Femur (tissue), 1 donor: ENCODE data around the gene KCNJ6.
"Not testable (repeated sequence)": the region's sequence is repeated elsewhere in the genome, so short reads cannot be mapped to it uniquely, and the experiment has no call there.

ENCODE experiments used
- DNase-seq: peaks from one replicate; pipeline ENCODE4 v3.0.0-alpha.2; 2017

The KCNJ6 gene

DNA sequence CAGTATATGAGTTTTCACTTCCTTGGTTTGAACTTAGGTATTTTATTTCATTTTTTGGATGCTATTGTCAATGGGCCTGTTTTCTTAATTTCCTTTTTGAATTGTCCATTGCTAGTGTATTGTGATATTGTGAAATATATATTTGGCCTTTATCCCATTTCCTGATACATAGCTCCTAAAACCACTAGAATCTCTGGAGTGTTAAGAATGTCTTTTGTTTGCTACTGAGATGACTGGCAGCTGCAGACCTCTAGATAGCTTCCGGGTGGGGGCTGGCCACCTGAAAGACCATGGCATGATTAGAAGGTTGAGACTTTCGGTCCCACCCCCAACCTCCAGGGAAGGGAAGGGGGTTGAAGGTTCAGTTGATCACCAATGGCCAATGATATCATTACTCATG is 245.4 kb downstream of the KCNJ6 start:
- no peak for DNase-seq

DNA sequence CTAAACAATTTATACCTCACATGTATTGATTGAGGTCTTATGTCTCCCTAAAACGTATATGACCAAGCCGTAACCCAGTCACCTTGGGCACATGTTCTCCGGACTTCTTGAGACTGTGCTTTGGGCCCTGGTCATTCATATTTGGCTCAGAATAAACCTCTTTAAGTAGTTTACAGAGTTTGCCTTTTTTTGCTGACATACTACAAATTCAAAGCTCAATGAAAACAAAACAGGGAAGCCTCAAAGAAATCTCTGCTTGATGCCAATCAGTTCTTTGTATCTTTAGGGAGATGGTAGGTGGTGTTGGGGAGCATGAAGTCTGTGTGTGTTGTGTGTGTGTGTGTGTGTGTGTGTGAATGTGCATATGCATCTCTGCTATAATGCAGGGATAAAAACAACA is 247.0 kb downstream of the KCNJ6 start:
- DNase-seq: no peak

DNA sequence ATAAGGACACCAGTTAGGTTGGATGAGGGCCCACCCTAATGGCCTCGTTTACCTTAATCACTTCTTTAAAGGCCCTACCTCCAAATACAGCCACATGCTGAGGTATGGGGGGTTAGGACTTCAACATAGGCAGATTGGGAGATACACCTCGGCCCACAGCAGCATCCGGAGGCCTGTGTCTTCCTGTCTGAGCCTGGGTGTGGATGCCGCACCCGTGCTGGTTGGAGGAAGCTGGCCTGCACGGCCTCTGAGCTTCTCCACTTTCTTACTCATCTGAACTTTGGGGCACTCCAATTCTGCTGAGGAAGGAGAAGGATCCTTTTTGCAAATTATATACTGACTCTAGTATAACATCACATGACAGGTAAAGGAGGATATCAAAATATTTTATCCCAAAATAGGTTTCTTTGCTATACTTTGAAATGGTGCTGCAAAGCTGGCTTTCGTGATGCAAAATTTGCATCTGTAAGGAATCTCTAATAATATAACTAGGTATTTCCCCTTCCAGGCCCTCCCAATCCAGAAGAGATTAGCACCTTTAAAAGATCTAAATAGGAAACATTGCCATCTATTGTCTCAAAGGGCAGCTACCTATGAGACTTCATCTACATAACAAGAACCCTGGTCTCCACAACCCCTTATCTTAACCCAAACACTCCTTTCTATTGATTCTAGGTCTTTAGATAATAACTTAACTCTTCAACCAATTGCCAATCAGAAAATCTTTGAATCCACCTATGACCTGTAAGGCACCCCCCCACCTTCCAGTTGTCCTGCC is 247.6 kb downstream of the KCNJ6 start:
- no peak for DNase-seq

DNA sequence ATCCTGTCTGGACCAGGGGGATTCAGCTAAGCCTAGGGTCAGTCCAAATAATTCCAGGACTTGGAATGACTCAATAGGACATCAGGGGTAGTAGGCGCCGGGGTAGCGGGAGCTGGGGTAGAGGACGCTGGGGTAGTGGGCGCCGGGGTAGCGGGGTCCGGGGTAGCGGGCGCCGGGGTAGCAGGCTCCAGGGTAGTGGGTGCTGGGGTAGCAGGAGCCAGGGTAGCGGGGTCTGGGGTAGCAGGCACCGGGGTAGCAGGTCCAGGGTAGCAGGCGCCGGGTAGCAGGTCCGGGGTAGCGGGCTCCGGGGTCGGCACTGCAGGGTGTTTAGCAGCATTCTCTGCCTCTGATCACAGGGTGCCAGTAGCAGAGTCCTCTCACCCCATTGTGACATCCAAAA is 248.9 kb downstream of the KCNJ6 start:
- DNase-seq: no peak

DNA sequence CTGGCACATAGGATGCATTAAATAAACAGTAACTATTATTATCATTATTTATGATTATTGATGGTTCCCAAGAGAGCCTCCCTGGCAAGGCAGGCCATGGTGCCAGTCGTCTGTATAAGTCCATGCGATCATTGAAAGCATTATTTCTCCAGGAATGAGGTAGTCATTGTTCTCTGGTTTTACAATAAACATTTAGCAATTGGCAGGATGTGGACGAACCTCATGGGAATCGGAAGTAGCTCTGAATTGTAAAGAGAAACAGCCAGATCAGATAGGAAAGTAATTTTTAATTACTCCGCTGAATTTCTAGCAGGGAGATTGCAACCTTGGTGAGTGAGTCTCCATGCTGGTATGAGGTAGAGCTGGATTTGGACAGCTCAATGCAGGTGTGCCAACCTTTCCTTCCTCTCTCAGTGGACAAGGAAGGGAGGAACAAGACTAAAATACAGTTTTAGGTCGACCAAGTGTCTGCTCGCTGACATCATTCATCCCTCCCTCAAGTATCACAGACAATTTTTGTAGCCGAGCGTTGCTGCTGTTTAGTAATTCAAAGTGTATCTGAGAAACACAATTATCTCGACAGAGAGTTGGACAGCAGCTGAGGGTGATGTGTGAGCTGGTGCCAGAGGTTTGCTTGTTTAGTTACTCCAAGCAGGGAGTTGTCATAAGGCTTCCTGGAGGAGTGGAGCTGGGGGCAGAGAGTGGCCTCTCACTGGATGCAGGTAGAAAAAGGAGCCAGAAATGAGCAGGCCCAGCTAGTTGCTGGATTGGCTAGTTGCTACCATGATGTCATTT is 250.8 kb downstream of the KCNJ6 start:
- no peak for DNase-seq

DNA sequence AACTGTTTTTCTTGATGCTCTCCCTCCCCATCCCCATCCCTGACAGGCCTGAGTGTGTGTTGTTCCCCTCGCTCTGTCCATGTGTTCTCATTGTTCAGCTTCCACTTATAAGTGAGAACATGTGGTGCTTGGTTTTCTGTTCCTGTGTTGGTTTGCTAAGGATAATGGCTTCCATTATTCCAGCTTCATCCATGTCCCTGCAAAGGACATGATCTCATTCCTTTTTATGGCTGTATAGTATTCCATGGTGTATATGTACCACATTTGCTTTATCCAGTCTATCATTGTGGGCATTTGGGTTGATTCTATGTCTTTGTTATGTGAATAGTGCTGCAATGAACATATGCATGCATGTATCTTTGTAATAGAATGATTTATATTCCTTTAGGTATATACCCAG is 254.0 kb downstream of the KCNJ6 start:
- not testable (repeated sequence) for DNase-seq

DNA sequence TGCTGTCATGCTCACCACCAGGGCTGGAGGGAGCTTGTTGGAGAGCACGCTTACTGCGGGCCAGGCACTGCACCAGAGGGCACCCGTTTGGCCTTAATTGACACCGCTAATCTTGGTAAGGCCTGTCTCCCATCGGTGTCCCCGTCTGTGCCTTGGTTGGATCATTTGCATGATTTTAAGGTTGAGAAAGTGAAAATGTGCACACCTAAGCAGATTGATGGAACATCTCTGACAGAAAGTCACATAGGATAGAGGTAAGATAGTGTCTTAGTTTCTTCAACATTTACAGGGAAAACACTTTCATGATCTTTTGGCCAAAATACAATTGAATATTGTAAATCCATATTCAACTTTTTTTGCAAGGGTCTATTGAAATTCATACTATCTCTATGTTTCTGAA is 255.5 kb downstream of the KCNJ6 start:
- DNase-seq: no peak

DNA sequence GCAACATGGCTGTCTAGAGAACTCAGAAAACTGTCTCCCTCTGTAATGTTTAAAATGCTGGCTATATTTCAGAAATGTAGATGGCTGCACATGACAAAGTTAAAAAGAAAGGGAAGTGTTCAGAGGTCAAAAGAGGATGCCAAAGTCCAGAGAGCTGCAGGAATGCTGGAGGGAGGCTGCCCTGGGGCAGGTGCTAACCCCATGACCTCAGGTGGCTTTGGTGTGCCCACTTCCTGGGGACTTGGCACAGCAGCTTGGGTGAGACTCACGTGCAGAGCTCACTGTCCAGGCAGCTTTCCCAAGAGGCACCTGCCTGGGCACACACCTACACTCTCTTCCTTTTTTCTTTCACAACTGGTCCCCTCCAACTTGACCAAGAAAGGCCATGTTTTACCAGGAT is 256.4 kb downstream of the KCNJ6 start:
- DNase-seq: no peak

DNA sequence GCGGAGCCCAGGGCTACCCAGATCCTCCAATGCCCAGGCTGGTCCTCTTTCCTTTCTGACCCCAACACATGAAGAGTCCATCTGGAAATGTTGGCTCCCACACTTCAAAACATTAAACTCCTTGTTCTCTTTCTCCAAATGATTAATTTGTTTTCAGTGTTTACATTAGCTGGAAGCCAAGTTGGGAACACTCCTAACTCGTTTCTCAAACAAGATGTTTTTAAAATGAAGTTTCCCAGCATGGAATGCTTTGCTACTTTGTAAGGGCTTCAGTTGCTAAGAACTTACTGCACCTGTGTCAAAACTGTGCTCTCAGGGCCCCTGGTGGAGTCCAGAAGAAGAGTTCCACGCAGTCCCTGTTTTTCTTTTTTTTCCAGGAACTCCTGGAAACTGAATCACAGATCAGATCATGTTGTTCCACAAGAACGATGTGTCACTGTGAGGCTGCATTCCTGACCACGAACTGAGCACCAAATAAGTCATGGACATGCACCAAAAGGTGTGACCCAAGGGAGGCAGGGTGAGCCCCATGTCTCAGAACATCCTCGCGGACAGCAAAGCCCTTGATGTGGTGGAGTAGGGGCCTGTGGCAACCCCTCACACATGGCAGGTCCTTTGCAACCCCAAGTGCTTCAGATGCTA is 257.3 kb downstream of the KCNJ6 start:
- no peak for DNase-seq

DNA sequence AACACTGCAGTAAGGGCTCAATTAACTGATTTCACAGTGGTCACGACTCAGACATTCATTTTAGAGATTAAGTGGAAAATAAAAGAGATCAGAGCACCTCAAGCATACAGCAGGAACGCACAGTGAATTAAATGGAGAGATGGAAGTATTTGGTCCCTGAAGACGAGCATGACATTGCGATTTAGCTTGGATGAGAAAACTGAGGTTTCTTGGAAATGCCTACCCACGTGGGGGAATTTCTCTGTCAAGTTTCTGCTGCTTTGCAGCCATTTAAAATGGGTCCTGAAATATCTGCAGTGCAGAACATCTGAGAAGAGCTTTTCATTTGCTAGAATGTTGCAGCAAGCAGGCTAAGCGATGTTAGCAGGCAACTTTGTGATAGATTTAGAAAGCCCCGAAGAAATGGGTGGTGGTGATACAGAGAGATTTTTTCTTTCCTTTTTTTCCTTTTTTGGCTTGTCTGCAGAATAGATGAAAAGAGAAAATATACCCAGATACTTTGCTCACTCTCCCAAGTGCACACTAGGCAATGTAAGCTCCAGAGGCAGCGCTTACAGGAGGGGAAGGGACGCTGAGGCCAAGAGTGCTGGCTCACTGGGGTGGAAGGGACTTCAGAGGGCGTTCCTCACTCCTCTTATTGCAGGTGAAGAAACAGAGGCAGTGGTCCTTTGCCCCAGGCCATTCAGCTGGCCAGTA is 258.0 kb downstream of the KCNJ6 start:
- DNase-seq: no peak

DNA sequence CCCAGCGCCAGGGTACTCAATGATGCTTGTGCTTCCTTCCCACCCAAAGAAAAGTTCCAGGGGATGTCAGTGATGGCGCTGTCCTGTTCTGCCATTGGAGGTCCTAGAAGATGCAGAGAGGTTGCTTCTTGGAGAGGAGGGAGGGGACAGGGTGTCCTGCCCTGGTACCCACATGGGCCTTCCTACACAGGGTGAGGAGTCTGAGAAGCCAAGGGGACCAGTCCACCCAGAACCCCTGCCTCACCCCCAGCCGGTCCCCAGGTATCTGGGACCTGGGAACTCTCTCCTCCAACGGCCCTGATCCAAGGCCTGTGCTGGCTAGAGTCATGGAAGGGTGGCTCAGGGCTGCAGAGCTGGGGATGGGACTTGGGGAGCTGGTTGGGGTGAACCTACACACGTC is 259.4 kb downstream of the KCNJ6 start:
- DNase-seq: no peak

DNA sequence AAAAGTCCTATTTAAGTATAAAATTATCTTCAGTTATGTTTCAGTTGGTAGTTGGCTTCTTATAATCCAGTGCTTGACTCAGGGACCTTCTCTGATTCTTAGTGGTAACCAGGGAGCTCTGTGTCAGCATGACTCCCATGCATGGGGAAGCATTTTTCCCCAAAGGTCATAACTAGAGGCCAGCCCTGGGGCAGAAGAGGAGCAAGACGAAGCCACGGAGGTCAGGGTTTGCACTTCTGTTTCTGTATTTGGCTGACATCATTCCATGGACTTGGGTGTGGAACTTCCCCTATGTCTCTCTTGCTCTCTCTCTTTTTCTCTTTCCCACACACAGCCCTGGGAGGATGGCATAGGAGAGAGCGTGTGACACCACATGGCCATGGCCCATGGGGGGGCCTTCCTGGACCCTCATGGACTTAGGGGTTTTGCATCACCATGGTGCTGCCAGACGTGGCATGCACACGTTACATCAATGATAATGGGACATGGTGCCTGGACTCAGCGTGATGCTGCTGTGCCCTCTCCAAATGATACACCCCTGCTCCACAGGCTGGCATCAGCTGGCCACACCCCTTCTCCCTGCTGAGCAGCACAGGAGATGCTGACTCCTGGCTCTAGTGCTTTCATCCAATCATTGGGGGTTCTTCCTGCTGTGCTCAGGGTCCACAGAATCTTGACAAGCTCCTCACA is 260.5 kb downstream of the KCNJ6 start:
- no peak for DNase-seq

DNA sequence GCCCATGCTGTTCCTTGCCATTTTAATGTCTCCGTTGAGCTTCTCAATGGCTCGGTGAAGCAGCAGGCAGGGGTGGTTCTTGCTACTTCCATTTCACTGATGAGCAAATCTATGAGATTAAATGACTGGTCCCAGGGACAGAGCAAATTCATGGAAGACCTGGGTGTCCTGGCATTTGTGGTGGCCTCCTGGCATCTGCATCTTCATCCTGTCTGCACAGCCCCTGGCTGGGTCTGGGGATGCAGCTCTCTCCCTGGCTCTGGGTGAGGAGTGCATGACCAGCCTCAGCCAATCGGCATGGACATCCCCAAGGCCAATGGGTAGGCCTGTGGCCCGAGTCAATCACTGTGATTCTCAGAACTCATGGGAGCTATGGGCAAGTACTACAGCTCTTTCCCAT is 261.7 kb downstream of the KCNJ6 start:
- DNase-seq: no peak

DNA sequence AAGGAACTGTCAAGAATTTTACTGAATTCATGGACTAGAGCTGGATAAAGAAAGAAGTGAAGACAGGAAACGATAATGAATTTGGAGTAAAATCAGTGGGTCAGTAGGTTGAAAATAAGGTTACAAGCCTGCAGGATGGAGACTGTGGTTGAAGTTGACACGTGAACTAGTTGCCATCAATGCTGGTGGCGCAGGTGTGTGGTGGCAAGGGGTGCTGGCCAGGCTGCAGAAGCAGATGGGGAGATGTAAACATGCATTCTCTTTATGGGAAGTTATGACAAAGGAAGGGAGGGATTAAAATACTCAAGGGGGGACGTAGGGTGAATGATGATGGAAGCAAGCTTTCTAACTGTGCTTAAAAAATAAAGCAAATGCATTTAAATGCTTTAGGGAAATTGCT is 263.1 kb downstream of the KCNJ6 start:
- DNase-seq: no peak

DNA sequence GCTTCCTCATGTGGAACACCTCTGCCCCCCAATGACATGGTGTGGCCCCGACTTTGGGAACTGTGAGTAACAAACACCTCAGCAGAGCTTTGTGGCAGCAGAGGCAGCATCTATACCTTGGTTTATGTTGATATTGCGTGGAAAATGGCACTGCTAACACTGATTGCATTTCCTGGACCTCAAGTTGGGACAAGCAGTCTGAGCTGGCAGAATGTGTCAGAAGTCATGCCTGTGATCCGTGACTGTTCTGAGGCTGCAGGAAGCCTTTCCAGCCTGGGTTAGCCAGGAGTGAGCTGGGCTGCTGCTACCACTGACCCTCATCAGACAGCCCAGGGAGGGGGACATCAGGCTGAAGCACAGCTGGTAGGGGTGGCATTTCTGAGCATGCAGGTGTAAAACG is 268.5 kb downstream of the KCNJ6 start:
- no peak for DNase-seq

DNA sequence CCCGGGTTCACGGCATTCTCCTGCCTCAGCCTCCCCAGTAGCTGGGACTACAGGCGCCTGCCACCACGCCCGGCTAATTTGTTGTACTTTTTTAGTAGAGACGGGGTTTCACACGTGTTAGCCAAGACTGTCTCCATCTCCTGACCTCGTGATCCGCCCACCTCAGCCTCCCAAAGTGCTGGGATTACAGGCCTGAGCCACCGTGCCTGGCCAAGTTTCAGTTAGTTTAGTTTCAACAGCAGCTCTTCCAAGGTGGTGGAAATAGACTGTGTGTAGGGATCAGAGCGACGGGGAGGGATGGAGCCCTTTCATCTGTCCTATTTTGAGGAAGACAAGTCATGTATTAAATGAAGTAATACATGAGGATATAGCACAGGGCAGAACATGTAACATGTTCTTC is 269.5 kb downstream of the KCNJ6 start:
- not testable (repeated sequence) for DNase-seq

DNA sequence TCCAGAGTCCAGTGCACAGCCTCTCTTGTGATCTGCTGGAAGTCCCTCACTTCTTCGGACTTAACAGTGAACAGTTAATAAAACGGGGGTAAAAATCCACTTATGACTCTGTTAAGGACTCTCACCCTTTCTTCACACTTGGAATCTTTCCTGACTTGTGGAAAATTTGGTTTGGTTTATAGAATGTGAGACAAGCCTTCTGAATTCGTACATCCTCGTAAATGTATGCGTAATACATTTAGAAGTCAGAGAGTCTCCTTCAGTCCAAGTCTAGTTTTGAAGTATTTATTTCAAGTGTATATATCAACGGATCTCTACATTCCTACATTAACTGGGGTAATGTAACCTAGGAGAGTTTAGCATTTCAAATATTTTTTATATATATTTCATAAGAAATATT is 270.4 kb downstream of the KCNJ6 start:
- no peak for DNase-seq

DNA sequence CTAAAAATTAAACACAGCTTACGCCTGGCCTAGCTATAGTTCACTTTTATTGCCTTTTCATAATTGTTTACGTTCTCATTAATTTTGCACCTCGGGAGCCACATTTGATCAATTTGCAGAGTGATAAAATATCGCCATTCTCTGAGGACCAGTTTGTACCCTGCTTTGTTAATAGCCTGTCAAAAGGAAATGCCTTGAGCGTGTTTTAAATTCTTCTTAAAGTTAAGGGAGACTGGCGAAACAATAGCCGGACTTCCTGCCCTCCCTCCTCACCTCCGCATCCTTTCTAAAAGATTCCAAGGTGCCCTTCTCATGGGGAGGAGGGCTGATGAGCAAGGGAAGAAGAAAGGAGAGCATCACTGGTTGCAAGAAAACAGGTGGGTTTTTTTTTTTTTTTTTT is 271.6 kb downstream of the KCNJ6 start:
- DNase-seq: no peak

DNA sequence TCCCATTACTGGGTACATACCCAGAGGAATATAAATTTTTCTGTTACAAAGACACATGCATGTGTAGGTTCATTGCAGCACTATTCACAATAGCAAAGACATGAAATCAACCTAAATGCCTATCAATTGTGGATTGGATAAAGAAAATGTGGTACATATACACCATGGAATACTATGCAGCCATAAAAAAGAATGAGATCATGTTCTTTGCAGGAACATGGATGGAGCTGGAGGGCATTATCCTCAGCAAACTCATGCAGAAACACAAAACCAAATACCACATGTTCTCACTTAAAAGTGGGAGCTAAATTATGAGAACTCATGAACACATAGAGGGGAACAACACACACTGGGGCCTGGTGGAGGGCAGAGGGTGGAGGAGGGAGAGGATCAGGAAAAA is 272.4 kb downstream of the KCNJ6 start:
- DNase-seq: not testable (repeated sequence)

DNA sequence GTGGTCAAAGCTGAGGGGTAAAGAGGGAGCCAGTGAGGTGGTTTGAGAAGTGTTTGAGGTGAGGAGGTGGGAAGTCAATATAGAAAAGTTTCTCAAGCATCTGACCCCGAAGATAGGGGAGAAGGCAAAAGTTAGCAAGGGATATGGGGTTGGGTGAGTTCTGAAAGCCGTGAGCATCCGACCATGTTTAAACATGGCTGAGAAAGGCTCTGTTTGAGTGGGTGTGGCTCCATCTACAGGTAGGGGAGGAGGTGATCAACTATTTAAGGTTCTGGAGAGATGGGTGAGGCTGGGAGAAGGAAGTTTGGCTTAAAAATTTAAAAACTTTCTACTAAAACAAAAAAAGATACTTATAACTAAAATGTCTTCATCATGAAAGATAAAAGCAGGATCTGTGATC is 273.8 kb downstream of the KCNJ6 start:
- DNase-seq: no peak

DNA sequence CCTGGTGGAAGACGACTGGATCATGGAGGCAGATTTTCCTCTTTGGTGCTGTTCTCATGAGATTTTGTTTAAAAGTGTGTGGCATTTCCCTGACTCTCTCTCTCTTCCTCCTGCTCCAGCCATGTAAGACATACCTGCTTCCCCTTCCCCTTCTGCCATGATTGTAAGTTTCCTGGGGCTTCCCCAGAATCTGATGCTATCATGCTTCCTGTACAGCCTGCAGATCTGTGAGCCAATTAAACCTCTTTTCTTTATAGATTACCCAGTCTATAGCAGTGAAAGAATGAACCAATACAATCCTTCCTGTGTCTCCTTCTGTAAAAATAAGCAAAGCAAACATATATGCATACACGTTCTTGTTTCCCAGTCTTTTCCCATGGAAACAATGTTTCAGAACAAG is 276.5 kb downstream of the KCNJ6 start:
- no peak for DNase-seq

DNA sequence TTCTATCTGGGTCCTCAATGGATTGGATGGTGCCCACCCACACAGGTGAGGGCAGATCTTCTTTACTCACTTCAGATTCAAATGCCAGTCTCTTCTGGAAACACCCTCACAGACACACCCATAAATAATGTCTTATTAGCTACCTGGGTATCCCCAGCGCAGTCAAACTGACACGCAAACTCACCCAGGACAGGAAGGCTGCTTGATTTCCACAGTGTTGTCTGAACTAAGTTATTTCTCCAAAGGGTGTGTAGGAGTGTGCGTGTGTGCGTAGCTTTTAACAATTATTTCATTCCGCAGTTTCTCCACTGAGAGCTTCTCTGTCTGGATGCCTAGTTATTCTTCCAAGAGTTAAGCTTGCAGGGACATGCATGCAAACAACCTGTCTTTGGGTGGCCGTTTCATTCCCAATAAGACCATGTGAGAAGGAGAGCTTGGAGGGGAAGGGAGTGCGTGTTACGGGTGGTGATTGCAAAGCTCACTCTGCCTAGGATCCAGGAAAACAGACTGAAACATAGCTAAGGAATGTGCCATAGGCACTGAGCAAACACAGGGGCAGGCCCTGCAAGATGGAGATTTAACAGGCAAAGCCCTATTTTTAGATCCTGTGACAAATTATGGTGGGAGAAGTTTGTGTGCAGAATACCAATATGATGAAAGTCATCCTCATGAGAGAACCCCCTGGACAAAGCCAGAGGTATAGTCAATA is 280.0 kb downstream of the KCNJ6 start:
- no peak for DNase-seq
